ENCODE results near the gene HECTD4.
A peak's percentile ranks its signal among the peaks of the same experiment; 100 is the strongest.

DNA sequence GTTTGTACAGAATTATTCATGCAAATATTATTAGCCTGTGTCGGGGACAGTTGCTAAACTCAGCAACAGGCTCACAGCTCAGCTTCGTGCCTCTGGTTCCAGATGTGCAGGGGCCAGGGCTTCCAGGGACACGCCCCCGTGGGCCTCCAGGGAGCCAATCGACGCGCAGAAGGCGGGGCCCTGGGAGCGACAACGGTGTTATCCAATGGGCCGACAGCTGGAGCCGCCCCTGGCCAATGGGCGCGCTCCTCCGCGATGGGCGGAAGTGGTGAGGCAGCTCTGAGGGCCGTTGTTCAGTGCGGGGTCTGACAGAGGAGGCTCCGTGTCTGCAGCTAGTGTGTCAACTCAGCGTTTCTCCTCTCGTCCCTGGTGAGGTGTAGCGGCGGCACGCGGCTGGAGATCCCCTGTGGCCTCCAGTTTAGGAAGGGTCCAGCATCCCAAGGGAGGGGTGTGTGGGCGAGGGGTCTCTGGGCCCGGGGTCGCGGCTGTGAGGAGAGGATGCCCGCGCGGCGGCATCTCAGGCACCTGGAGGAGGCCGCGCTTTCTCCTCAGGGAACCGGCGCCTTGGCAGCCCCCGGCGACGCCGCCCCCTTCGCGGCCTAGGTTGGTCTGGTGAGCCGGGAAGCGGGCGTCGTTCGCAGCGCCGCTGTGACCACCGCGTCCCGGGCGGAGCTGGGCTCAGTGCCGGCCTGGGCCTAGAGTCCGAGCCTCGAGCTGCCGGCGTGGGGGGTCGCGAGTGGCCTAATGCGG, 256.8 kb downstream of the HECTD4 start, which contains the start of gene TRAFD1:
- no peak for TF ChIP-seq CEBPB (IDR thresholded peaks at IDR 0.05; ENCODE audit: low read depth)
- TF ChIP-seq, protein P1, sequence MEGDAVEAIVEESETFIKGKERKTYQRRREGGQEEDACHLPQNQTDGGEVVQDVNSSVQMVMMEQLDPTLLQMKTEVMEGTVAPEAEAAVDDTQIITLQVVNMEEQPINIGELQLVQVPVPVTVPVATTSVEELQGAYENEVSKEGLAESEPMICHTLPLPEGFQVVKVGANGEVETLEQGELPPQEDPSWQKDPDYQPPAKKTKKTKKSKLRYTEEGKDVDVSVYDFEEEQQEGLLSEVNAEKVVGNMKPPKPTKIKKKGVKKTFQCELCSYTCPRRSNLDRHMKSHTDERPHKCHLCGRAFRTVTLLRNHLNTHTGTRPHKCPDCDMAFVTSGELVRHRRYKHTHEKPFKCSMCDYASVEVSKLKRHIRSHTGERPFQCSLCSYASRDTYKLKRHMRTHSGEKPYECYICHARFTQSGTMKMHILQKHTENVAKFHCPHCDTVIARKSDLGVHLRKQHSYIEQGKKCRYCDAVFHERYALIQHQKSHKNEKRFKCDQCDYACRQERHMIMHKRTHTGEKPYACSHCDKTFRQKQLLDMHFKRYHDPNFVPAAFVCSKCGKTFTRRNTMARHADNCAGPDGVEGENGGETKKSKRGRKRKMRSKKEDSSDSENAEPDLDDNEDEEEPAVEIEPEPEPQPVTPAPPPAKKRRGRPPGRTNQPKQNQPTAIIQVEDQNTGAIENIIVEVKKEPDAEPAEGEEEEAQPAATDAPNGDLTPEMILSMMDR (IDR thresholded peaks at IDR 0.05 in 2 of 3, conservative IDR thresholded peaks at IDR 0.05 in 1 of 3; ENCODE audit: borderline replicate concordance in 1 of 3, insufficient read depth in 1 of 3, low read depth in 2 of 3, low read length in 2 of 3): no peak
- TF ChIP-seq SP1 (IDR thresholded peaks at IDR 0.05; ENCODE audit: low read depth): peak; percentile 99
- no peak for TF ChIP-seq ZNF274 (IDR thresholded peaks at IDR 0.05; ENCODE audit: low read depth, low read length)
- TF ChIP-seq EZH2phosphoT487 (IDR thresholded peaks at IDR 0.05; ENCODE audit: borderline replicate concordance): no peak
- TF ChIP-seq MAX (IDR thresholded peaks at IDR 0.05): peak; percentile 87
- peak; percentile 87 for TF ChIP-seq POLR2A (IDR thresholded peaks at IDR 0.05; ENCODE audit: borderline replicate concordance, extremely low read depth, insufficient read depth, insufficient read length)
- no peak; the same call in 1 of the 2 replicates for TF ChIP-seq ELF1 (IDR thresholded peaks at IDR 0.05; ENCODE audit: borderline replicate concordance, low read depth)
- peak; percentile 98 for TF ChIP-seq POLR2AphosphoS5 (IDR thresholded peaks at IDR 0.05; ENCODE audit: low read depth, low read length)
- no peak for TF ChIP-seq YY1 (IDR thresholded peaks at IDR 0.05; ENCODE audit: extremely low read depth, insufficient replicate concordance, low read depth, low read length)
- no peak for TF ChIP-seq REST (IDR thresholded peaks at IDR 0.05; ENCODE audit: low read depth)
